HCT116 (cell line): ENCODE measurements around the gene NT5DC3.

Experiments used
- CEBPB ChIP-seq: IDR thresholded peaks from 2 replicates; pipeline ENCODE4 v1.6.1; 2012; ENCODE audit warnings: low read depth
- EGR1 ChIP-seq: IDR thresholded peaks from 2 replicates; pipeline ENCODE4 v1.6.1; 2012; ENCODE audit warnings: low read depth
- EZH2 ChIP-seq: fragments of 200-600 bp; sonication (generic); IDR thresholded peaks from 2 replicates; pipeline ENCODE4 v1.6.1; 2017; ENCODE audit warnings: antibody characterized with exemption, mixed run types
- EZH2phosphoT487 ChIP-seq: fragments of 200-600 bp; IDR thresholded peaks from 2 replicates; pipeline ENCODE4 v1.6.1; 2018; ENCODE audit warnings: antibody characterized with exemption, borderline replicate concordance
- FOSL1 ChIP-seq: IDR thresholded peaks from 2 replicates; pipeline ENCODE4 v1.6.1; 2012; ENCODE audit warnings: low read depth
- JUND ChIP-seq: IDR thresholded peaks from 2 replicates; pipeline ENCODE4 v1.6.1; 2012
- POLR2A ChIP-seq: IDR thresholded peaks from 2 replicates; pipeline ENCODE4 v1.7.0; 2011; ENCODE audit warnings: borderline replicate concordance; ENCODE audit not compliant: insufficient read depth, insufficient read length; ENCODE audit errors: extremely low read depth
- POLR2AphosphoS5 ChIP-seq: IDR thresholded peaks from 2 replicates; pipeline ENCODE4 v1.6.1; 2011; ENCODE audit warnings: mild to moderate bottlenecking, low read depth, low read length, moderate library complexity
- RAD21 ChIP-seq: IDR thresholded peaks from 2 replicates; pipeline ENCODE4 v1.6.1; 2012; ENCODE audit warnings: low read depth, mild to moderate bottlenecking
- SP1 ChIP-seq: IDR thresholded peaks from 2 replicates; pipeline ENCODE4 v1.6.1; 2012; ENCODE audit warnings: low read depth
- SRF ChIP-seq: IDR thresholded peaks from 2 replicates; pipeline ENCODE4 v1.6.1; 2012; ENCODE audit warnings: low read depth
- YY1 ChIP-seq: IDR thresholded peaks from 2 replicates; pipeline ENCODE4 v1.6.1; 2011; ENCODE audit warnings: low read length, low read depth, moderate library complexity, mild to moderate bottlenecking; ENCODE audit not compliant: insufficient replicate concordance; ENCODE audit errors: extremely low read depth
- TF ChIP-seq, protein P1 (sequence below), 3 experiments: fragments of 200-600 bp in 1 of 3; sonication (generic) in 1 of 3; IDR thresholded peaks in 2 of 3; conservative IDR thresholded peaks in 1 of 3; 2 replicates each; pipeline ENCODE4 v1.5.1; 2012 to 2017; ENCODE audit warnings: low read depth in 2 of 3, low read length in 2 of 3, antibody characterized with exemption in 1 of 3, borderline replicate concordance in 1 of 3, control low read depth in 1 of 3, mild to moderate bottlenecking in 1 of 3, mixed read lengths in 1 of 3, mixed run types in 1 of 3, moderate library complexity in 1 of 3; ENCODE audit not compliant: insufficient read depth in 1 of 3
- TF ChIP-seq, protein P2 (sequence below): IDR thresholded peaks from 2 replicates; pipeline ENCODE4 v1.6.1; 2011; ENCODE audit warnings: mild to moderate bottlenecking, low read length, moderate library complexity; ENCODE audit not compliant: insufficient replicate concordance; ENCODE audit errors: extremely low read depth

DNA sequence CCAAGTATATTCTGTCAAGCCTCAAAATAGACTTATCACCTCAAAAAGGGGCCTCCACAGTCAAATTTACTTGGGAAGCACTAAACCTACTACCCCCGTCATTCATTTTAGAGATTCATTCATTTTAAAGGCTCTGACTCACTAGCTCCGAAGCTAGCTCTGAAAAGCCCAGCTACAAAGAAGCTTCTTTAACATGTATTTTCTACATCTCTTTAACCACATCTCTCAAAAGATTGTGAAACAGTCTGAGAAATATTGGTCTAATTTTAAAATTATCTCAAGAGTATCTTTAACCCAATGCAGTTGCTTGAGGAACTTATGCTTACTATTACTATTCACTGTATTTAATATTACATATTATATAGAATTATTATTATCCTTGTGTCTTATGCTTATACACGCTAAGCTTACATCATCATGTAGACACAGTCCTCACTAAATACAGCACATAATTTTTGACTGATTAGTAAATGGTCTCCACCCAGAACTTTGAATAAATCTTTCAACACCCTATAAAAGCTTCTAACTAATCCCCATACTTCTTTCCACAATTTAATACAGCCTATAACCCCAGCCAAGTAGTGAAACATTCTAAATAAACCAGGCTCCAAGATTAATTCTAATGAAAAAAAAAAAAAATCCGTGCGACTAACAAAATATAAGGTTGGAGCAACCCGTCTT is 7.8 kb downstream of the NT5DC3 start:
- TF ChIP-seq EZH2phosphoT487 (no peak), EGR1 (no peak), YY1 (no peak), POLR2AphosphoS5 (no peak), RAD21 (no peak), CEBPB (no peak), JUND (no peak), POLR2A (no peak), SP1 (no peak), EZH2 (no peak), SRF (no peak), FOSL1 (no peak)
- TF ChIP-seq, protein P1, sequence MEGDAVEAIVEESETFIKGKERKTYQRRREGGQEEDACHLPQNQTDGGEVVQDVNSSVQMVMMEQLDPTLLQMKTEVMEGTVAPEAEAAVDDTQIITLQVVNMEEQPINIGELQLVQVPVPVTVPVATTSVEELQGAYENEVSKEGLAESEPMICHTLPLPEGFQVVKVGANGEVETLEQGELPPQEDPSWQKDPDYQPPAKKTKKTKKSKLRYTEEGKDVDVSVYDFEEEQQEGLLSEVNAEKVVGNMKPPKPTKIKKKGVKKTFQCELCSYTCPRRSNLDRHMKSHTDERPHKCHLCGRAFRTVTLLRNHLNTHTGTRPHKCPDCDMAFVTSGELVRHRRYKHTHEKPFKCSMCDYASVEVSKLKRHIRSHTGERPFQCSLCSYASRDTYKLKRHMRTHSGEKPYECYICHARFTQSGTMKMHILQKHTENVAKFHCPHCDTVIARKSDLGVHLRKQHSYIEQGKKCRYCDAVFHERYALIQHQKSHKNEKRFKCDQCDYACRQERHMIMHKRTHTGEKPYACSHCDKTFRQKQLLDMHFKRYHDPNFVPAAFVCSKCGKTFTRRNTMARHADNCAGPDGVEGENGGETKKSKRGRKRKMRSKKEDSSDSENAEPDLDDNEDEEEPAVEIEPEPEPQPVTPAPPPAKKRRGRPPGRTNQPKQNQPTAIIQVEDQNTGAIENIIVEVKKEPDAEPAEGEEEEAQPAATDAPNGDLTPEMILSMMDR (IDR thresholded peaks at IDR 0.05 in 2 of 3, conservative IDR thresholded peaks at IDR 0.05 in 1 of 3; ENCODE audit: borderline replicate concordance in 1 of 3, insufficient read depth in 1 of 3, low read depth in 2 of 3, low read length in 2 of 3) = no peak
- TF ChIP-seq, protein P2, sequence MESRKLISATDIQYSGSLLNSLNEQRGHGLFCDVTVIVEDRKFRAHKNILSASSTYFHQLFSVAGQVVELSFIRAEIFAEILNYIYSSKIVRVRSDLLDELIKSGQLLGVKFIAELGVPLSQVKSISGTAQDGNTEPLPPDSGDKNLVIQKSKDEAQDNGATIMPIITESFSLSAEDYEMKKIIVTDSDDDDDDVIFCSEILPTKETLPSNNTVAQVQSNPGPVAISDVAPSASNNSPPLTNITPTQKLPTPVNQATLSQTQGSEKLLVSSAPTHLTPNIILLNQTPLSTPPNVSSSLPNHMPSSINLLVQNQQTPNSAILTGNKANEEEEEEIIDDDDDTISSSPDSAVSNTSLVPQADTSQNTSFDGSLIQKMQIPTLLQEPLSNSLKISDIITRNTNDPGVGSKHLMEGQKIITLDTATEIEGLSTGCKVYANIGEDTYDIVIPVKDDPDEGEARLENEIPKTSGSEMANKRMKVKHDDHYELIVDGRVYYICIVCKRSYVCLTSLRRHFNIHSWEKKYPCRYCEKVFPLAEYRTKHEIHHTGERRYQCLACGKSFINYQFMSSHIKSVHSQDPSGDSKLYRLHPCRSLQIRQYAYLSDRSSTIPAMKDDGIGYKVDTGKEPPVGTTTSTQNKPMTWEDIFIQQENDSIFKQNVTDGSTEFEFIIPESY = no peak
